ENCODE data around the gene FAM171A1.

The FAM171A1 gene

DNA sequence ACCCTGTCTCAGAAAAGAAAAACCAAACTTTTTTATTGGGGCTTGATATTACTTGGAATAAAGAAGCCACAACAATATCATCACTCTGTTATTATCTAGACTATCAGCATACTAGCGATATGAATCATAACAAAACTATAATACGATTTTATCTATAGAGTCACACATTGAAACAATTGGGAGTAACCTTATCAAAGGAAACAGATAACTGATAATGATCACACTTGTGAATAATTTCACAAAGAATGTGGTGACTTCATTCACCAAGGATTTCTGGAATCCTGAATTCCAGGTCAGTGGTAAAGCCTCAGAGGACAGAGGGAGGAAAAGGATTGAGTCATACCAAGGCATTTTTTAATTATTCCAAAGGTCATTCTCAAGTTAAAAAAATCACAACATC lies 170.5 kb downstream of the FAM171A1 start:
- DNase-seq (ENCODE audit: low read depth) = no peak
- no peak overlapping the region for H3K4me3 ChIP-seq (ENCODE audit: low read depth, low read length)
- TF ChIP-seq, protein P1, sequence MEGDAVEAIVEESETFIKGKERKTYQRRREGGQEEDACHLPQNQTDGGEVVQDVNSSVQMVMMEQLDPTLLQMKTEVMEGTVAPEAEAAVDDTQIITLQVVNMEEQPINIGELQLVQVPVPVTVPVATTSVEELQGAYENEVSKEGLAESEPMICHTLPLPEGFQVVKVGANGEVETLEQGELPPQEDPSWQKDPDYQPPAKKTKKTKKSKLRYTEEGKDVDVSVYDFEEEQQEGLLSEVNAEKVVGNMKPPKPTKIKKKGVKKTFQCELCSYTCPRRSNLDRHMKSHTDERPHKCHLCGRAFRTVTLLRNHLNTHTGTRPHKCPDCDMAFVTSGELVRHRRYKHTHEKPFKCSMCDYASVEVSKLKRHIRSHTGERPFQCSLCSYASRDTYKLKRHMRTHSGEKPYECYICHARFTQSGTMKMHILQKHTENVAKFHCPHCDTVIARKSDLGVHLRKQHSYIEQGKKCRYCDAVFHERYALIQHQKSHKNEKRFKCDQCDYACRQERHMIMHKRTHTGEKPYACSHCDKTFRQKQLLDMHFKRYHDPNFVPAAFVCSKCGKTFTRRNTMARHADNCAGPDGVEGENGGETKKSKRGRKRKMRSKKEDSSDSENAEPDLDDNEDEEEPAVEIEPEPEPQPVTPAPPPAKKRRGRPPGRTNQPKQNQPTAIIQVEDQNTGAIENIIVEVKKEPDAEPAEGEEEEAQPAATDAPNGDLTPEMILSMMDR (IDR thresholded peaks at IDR 0.05; ENCODE audit: low read depth, low read length, missing control alignments) = no peak

DNA sequence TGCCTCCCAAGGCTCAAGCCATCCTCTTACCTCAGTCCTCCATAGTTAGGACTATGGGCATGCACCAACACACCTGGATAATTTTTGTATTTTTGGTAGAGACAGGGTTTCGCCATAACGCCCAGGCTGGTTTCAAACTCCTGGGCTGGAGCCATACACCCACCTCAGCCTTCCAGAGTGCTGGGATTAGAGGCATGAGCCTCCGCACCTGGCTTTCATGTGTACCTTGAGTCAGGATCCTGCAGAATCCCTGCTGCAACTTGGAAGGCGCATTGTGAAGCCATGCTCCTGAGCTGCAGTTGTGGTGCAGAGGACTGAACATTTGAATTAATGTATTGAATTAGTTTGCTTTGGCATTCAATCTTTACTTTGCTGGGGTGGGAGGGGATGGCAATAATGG lies 173.2 kb downstream of the FAM171A1 start:
- DNase-seq (ENCODE audit: low read depth) = no peak
- TF ChIP-seq, protein P1 (IDR thresholded peaks at IDR 0.05; ENCODE audit: low read depth, low read length, missing control alignments) = no peak
- no peak overlapping the region for H3K4me3 ChIP-seq (ENCODE audit: low read depth, low read length)

DNA sequence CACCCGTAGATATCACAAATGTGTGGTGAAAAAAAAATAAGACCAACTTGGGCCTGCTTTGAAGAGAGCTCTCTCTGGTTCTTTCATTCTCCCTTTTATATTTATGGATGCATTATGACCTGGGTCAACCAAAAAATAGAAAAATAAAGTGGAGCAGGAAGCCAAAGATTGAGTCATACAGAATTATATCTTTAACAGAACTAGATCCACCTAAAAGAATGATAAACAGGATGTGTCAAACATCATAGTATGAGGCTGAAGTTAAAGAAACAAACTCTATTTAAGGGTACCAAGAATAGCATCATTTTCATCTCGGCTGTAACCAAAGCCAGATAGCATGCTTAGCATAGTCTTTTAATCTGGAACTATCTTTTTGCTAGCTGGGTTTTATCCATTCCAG lies 173.8 kb downstream of the FAM171A1 start:
- no peak overlapping the region for H3K4me3 ChIP-seq (ENCODE audit: low read depth, low read length)
- TF ChIP-seq, protein P1 (IDR thresholded peaks at IDR 0.05; ENCODE audit: low read depth, low read length, missing control alignments) = no peak
- DNase-seq (ENCODE audit: low read depth) = no peak

DNA sequence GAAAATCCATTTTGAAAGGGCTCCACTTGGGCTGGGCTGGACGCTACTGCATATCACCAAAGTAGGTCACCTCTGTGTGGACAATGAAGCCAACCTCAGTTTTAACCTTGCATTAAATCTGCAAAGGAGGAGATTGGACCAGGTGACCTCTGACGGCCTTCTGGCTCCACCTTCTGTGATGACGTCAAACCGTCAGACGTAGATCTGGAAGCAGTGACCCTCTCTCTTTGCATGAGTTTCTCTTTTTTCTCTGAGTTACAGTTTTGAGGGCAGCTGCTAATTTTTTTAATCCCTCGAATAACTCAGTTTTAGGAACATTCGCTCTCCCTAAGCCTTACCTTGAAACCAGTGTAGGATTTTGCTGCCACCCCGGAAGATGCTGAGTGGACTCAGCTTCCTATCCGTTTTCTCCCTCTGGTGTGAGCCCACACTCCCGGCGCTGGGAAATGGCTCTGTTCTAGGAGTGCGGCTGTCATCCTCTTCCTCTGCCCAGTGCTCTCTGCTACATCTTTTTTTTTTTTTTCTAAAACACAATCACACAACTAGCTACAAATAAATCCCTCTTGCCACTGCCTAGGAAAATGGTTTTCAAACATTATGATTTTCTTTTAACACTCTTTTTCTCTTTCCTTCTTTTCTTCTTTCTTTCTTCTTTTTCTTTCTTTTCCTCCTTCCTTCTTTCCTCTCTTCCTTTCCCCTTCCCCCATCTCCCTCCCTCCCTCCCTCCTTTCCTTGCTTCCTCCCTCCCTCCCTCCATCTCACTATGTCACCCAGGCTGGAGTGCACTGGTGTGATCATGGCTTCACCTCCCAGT lies 174.9 kb downstream of the FAM171A1 start:
- TF ChIP-seq, protein P1 (IDR thresholded peaks at IDR 0.05; ENCODE audit: low read depth, low read length, missing control alignments) = no peak
- DNase-seq (ENCODE audit: low read depth) = no peak
- no peak overlapping the region for H3K4me3 ChIP-seq (ENCODE audit: low read depth, low read length)

DNA sequence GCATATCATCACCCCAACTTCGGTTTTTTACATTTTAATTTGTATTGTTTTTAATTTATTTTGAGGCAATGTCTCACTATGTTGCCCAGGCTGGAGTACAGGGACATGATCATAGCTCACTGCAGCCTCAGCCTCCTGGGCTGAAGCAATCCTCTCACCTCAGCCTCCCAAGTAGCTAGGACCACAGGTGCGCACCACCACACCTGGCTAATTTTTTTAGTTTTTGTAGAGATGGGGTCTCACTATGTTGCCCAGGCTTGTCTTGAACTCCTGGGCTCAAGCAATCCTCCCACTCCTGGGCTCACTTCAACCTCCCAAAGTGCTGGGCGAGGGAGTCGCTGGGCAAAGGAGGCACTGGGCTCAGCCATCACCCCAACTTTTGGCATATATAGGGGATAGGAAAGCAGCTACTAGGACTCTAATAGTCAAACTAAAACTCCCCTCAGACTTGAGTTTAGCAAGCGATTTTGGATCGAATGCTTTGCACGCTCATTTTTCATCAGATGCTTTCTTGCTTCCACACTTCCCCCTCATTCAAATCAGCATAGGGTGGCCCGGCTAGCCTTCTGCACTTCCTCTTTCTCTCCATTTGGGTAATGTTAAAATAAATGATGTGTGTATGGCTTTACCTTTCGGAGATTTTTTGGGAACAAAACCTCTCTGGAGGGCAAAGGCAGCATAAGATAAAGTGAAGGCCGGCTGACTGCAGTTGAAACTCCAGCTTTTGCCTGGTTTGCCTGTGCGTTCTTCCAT lies 181.8 kb downstream of the FAM171A1 start:
- no peak for DNase-seq (ENCODE audit: low read depth)
- no peak overlapping the region for H3K4me3 ChIP-seq (ENCODE audit: low read depth, low read length)
- TF ChIP-seq, protein P1 (IDR thresholded peaks at IDR 0.05; ENCODE audit: low read depth, low read length, missing control alignments) = no peak

DNA sequence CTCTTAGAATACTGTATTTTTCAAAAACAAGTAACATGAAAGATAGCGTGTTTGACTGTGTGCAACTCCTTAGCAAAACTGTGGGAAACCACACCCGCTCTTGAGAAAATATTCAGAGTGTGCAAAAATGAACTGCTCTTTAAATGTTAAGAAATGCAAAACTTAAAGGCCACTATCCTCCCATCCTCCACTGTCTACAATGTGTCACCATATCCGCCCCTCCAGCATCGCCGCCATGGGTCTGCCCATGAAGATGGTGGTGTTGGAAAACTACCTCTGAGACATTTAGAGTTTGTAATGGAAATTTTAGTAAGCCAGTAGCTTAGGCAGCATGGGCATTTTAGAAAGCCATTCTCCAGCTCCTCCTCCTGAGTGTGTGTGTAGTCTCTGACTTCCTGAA lies 182.5 kb downstream of the FAM171A1 start:
- TF ChIP-seq, protein P1 (IDR thresholded peaks at IDR 0.05; ENCODE audit: low read depth, low read length, missing control alignments) = no peak
- no peak overlapping the region for H3K4me3 ChIP-seq (ENCODE audit: low read depth, low read length)
- no peak for DNase-seq (ENCODE audit: low read depth)
